GM19397 (cell line): Measurements from ENCODE around the gene CDK18.

Experiments used
- ATAC-seq: cut with Tn5 transposase; IDR thresholded peaks from one replicate; pipeline ENCODE4 v1.9.1; 2021; ENCODE audit warnings: mild to moderate bottlenecking, moderate library complexity; ENCODE audit not compliant: unreplicated experiment

Gene CDK18

GRCh38 chr1:205535866-205536758, 31.6 kb downstream of the CDK18 start:
- ATAC-seq = no peak

- no peak for ATAC-seq
Observed at GRCh38 chr1:205536759-205537361, 32.4 kb downstream of the CDK18 start.

GRCh38 chr1:205537386-205538018, 33.0 kb downstream of the CDK18 start:
- ATAC-seq = no peak

- ATAC-seq = no peak
Observed at GRCh38 chr1:205538235-205538840, 33.9 kb downstream of the CDK18 start.

- ATAC-seq = no peak
Observed at GRCh38 chr1:205541161-205541886, 36.9 kb downstream of the CDK18 start.

- no peak for ATAC-seq
Observed at GRCh38 chr1:205542367-205542766, 37.9 kb downstream of the CDK18 start.

- ATAC-seq = no peak
Observed at GRCh38 chr1:205543351-205544301, 39.2 kb downstream of the CDK18 start.

GRCh38 chr1:205545001-205545919, 40.8 kb downstream of the CDK18 start:
- ATAC-seq = no peak

- ATAC-seq = no peak
Observed at GRCh38 chr1:205545991-205546390, 41.5 kb downstream of the CDK18 start.

- no peak for ATAC-seq
Observed at GRCh38 chr1:205546541-205546940, 42.1 kb downstream of the CDK18 start.

GRCh38 chr1:205547936-205548827, 43.7 kb downstream of the CDK18 start:
- no peak for ATAC-seq

GRCh38 chr1:205554026-205554811, 49.8 kb downstream of the CDK18 start:
- ATAC-seq = no peak

- no peak for ATAC-seq
Observed at GRCh38 chr1:205561501-205562203, 57.2 kb downstream of the CDK18 start.

GRCh38 chr1:205563927-205564441, 59.5 kb downstream of the CDK18 start:
- no peak for ATAC-seq

GRCh38 chr1:205565799-205566198, 61.3 kb downstream of the CDK18 start:
- no peak for ATAC-seq

- ATAC-seq = no peak
Observed at GRCh38 chr1:205567716-205568115, 63.2 kb downstream of the CDK18 start.
